Kidney epithelial cell (primary cell): ENCODE results near the gene ERMAP. TPM values are rescaled to one million over a fixed set of nuclear protein-coding genes. Genes with fewer than 3 reads are reported as not detected.
"Not testable (repeated sequence)": the region's sequence is repeated elsewhere in the genome, so short reads cannot be mapped to it uniquely, and the experiment has no call there.

Source experiments
- DNase-seq: peaks from one replicate; pipeline ENCODE4 v3.0.0-alpha.2; 2010; ENCODE audit warnings: low read depth
- H3K27me3 ChIP-seq: 2 replicates; pipeline ENCODE4 v1.6.0; 2011; ENCODE audit warnings: low read length; ENCODE audit not compliant: control insufficient read depth, insufficient read depth
- H3K36me3 ChIP-seq: 2 replicates; pipeline ENCODE4 v1.5.1; 2011; ENCODE audit warnings: low read length; ENCODE audit not compliant: control insufficient read depth, insufficient read depth
- H3K4me3 ChIP-seq: 2 replicates; pipeline ENCODE4 v1.5.1; 2011; ENCODE audit warnings: low read depth, mild to moderate bottlenecking, control low read depth, low read length
- total RNA-seq: library from RNA; depleted of rRNA; stranded (reverse); fragments of >200 nt; gene quantifications from 2 replicates; pipeline ENCODE4 v1.2.3, GENCODE V29; 2015
- TF ChIP-seq, protein P1 (sequence below): IDR thresholded peaks from 2 replicates; pipeline ENCODE4 v1.5.1; 2011; ENCODE audit warnings: mild to moderate bottlenecking, moderate library complexity, low read length, control low read depth, inconsistent platforms; ENCODE audit not compliant: insufficient read depth, poor library complexity, severe bottlenecking

Gene ERMAP
- total RNA-seq, 1 donor from 2014 or later, result 8.9 TPM

DNA sequence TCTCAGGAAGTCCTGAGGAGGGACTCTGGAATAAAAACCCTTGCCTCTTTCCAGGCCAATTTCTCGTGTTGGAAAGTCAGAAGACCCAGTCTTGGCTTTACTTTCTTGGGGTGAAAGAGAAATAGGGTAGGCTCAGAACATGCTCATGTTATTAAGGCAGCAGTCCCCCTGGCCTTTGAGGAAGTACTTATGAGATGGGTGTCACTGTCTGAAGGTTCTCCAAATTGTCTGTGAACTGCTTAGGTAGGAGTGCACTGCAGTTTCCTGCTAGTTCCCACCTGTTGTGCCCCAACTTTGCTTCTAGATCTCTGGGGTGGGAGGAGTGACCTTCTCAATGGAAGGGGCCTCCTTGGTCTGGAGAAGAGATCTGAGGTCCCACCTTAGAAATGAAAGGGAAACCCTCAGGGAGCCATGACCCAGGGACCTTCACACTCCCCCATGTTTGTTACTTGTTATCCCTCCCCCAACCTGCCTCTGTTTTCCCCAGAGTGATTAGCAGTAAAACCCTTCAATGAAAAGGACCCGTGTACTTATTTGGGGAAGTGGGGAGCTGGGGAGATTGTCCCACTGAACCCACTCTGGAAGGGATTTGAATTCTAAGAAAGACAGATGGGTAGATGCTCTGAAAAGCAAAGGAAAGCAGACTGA lies 35.2 kb downstream of the ERMAP start:
- Histone ChIP-seq H3K27me3 (no peaks in the 10 kb centered on the region), H3K4me3 (no peak overlapping the region), H3K36me3 (no peaks in the 10 kb centered on the region)
- TF ChIP-seq, protein P1, sequence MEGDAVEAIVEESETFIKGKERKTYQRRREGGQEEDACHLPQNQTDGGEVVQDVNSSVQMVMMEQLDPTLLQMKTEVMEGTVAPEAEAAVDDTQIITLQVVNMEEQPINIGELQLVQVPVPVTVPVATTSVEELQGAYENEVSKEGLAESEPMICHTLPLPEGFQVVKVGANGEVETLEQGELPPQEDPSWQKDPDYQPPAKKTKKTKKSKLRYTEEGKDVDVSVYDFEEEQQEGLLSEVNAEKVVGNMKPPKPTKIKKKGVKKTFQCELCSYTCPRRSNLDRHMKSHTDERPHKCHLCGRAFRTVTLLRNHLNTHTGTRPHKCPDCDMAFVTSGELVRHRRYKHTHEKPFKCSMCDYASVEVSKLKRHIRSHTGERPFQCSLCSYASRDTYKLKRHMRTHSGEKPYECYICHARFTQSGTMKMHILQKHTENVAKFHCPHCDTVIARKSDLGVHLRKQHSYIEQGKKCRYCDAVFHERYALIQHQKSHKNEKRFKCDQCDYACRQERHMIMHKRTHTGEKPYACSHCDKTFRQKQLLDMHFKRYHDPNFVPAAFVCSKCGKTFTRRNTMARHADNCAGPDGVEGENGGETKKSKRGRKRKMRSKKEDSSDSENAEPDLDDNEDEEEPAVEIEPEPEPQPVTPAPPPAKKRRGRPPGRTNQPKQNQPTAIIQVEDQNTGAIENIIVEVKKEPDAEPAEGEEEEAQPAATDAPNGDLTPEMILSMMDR, result no peak
- no peak for DNase-seq

DNA sequence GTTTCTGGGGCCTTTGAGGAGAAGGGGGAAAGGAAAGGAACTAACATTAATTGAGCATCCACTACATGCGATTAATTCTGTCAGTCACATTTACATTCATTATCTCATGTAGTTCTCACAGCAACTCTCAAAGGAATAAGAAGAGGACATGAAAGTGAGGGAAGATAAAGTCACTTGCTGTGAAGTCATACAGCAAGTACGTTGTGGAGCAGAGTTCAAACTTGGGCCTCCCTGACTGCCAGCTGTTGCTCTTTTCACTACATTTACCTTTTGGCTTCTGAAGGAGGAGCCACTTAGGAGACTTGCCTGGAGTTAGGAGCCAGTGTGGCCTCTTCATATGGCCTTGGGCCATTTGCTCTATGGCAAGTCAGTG lies 35.7 kb downstream of the ERMAP start:
- Histone ChIP-seq H3K27me3 (no peaks in the 10 kb centered on the region), H3K4me3 (no peak overlapping the region), H3K36me3 (no peaks in the 10 kb centered on the region)
- TF ChIP-seq, protein P1, result no peak
- DNase-seq, result no peak

DNA sequence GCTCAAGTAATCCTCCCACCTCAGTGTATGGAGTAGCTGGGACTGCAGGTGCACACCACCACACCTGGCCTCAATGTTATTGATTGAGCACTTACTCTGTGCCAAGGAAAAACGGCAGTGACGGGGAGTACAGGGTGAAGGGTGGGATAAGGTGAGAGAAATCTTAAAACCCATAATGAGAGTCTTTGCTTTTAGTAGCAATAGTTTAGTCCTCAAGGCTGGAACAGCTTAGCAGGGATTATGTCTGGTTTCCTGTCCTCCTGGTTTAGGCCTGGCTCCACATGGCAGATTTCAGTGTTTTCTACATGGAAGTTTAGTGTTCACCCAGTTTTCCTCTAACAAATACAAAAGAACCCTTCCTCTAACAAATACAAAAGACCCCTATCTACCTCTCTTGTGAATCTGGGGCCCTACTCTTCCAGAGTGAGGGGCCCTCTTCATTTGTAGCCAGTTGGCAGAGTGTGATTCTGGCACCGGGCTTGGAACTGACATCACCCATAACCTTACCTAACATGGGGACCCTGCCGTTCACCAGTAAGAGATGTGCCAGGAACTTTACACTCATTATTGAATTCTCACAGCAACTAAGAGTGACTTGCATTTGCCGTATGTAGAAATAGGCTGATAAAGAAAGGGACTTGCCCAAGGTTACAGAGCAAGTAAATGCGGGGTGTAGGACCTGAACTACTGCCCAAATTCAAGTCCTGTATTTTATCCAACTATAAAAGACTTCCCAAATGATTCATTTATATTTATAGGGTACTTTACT lies 36.4 kb downstream of the ERMAP start:
- no peaks in the 10 kb centered on the region for H3K36me3 ChIP-seq
- no peak for DNase-seq

DNA sequence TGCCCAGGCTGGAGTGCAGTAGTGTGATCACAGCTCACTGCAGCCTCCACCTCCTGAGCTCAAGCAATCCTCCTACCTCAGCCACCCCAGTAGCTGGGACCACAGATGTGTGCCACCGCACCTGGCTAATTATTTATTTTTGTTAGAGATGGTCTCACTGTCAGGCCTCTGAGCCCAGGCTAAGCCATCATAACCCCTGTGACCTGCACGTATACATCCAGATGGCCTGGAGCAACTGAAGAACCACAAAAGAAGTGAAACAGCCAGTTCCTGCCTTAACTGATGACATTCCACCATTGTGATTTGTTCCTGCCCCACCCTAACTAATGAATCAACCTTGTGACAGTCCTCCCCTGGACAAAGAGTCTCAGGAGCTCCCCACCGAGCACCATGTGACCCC lies 39.6 kb downstream of the ERMAP start:
- not testable (repeated sequence) for H3K36me3 ChIP-seq, H3K4me3 ChIP-seq, H3K27me3 ChIP-seq, DNase-seq

More for the DNA sequence above, 36.4 kb downstream of the ERMAP start:
- no peak overlapping the region for H3K4me3 ChIP-seq
- TF ChIP-seq, protein P1, result no peak
- no peaks in the 10 kb centered on the region for H3K27me3 ChIP-seq

DNA sequence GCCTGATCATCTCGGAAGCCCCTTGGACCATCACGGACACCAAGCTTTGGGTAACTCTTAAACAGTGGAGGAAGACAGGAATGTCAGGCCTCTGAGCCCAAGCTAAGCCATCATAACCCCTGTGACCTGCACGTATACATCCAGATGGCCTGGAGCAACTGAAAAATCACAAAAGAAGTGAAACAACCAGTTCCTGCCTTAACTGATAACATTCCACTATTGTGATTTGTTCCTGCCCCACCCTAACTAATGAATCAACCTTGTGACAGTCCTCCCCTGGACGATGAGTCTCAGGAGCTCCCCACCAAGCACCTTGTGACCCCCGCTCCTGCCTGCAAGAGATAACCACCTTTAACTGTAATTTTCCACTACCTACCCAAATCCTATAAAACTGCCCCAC lies 42.4 kb downstream of the ERMAP start:
- not testable (repeated sequence) for H3K27me3 ChIP-seq, DNase-seq, H3K36me3 ChIP-seq, H3K4me3 ChIP-seq

DNA sequence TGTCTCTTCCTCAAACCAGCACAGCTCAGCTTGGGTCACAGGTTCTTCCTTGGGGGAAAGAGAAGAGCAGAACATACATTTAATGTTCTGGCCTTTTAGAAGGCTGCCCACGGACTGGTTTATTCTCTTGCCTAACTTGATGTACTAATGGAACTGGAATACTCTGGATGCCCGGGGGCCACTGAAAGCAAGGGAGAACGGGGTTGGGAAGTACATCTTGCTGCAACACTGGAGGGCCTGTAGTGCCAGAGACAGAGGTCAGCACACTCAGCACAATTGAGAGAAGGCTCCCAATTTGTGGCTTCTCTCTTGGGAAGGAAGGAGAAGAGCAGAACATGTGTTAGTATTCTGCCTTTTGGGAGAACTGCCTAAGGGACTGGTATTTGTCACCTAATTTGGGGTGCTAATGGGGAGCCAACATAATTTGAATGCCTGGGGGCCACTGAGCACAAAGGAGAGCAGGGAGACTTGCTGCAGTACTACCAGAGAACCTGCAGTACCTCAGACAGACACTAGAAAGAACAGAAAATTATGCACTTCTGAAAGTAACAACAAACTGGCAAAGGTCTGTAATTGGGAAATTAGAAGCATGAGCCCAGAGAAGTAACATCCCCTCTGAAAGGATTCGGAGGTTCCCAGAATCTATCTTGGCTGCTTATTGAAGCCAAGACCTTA lies 43.6 kb downstream of the ERMAP start:
- DNase-seq, result no peak
- no peaks in the 10 kb centered on the region for H3K27me3 ChIP-seq
- H3K4me3 ChIP-seq, result no peak overlapping the region
- TF ChIP-seq, protein P1, result no peak
- H3K36me3 ChIP-seq, result no peaks in the 10 kb centered on the region
